Tibial nerve (tissue), 4 donors: Measurements from ENCODE around the gene AP3B1.

ENCODE experiments used
- EP300 ChIP-seq, 2 donors: sonication (generic); formaldehyde crosslinking; IDR thresholded peaks; one replicate each; pipeline ENCODE4 v1.6.1; 2017; ENCODE audit warnings: antibody characterized with exemption in 2 of 2, mild to moderate bottlenecking in 1 of 2
- POLR2A ChIP-seq, 2 donors: fragments of 450-650 bp; IDR thresholded peaks; one replicate each; pipeline ENCODE4 v1.6.1; 2017; ENCODE audit warnings: antibody characterized with exemption in 2 of 2, mild to moderate bottlenecking in 2 of 2, moderate library complexity in 2 of 2
- TF ChIP-seq, protein P1 (sequence below), 5 experiments: fragments of 200-600 bp in 3 of 5; fragments of 450-650 bp in 2 of 5; sonication (generic) in 3 of 5; IDR thresholded peaks; one replicate each; pipeline ENCODE4 v1.5.1; 2016 to 2019; ENCODE audit warnings: antibody characterized with exemption in 5 of 5, mild to moderate bottlenecking in 3 of 5, moderate library complexity in 2 of 5

DNA sequence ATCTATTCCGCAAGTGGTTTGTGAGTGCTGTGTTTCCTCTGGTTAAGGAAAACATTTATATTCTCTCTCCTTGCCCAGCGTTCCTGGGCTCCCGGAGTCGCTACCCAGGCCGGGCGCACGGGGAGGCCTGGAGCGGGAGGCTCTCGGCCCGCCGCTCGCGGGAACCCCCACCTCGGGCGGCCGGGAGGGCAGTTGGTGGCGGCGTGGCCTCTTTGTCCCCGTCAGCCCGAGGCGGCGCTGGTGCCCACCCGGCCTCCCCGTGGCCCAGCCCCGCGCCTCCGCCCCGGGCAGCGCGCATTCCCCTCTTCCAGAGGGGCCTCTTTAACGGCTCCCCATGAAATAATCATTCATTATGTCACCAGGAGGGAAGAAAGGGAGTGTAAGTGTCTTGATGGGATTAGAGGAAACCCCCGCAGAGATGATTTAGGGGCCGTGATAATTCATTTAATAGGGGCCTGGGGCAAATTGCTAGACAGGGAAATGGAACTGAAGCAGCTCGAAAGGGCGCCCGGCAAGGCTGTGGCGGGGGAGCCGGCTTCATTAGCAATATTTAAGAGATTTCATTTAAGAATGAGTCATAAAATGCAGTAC, 336.5 kb downstream of the AP3B1 start:
- TF ChIP-seq, protein P1, sequence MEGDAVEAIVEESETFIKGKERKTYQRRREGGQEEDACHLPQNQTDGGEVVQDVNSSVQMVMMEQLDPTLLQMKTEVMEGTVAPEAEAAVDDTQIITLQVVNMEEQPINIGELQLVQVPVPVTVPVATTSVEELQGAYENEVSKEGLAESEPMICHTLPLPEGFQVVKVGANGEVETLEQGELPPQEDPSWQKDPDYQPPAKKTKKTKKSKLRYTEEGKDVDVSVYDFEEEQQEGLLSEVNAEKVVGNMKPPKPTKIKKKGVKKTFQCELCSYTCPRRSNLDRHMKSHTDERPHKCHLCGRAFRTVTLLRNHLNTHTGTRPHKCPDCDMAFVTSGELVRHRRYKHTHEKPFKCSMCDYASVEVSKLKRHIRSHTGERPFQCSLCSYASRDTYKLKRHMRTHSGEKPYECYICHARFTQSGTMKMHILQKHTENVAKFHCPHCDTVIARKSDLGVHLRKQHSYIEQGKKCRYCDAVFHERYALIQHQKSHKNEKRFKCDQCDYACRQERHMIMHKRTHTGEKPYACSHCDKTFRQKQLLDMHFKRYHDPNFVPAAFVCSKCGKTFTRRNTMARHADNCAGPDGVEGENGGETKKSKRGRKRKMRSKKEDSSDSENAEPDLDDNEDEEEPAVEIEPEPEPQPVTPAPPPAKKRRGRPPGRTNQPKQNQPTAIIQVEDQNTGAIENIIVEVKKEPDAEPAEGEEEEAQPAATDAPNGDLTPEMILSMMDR (IDR thresholded peaks at IDR 0.05) = no peak
- TF ChIP-seq EP300 (IDR thresholded peaks at IDR 0.05) (no peak), POLR2A (IDR thresholded peaks at IDR 0.05) (no peak)
